Astrocyte (in vitro differentiated cells and primary cell): Measurements from ENCODE around the gene HM13. TPM values are rescaled to one million over a fixed set of nuclear protein-coding genes. Genes with fewer than 3 reads are reported as not detected.
A peak's percentile ranks its signal among the peaks of the same experiment; 100 is the strongest.

Source experiments
- DNase-seq: peaks from one replicate; pipeline ENCODE4 v3.0.0-alpha.2; 2010; ENCODE audit warnings: low read depth
- FAIRE-seq: peaks from 2 replicates; lab custom pipeline; 2011; peaks lifted over from hg19 to GRCh38; lab: Jason Lieb, UNC
- H2AFZ ChIP-seq: 2 replicates; pipeline ENCODE4 v1.6.0; 2012; ENCODE audit warnings: low read depth, low read length, inconsistent platforms
- H3K27ac ChIP-seq: 2 replicates; pipeline ENCODE4 v1.5.1; 2011; ENCODE audit warnings: low read depth, low read length, inconsistent platforms
- H3K27me3 ChIP-seq: 2 replicates; pipeline ENCODE4 v1.6.0; 2011; ENCODE audit warnings: low read length, inconsistent platforms; ENCODE audit not compliant: insufficient read depth
- H3K36me3 ChIP-seq: 2 replicates; pipeline ENCODE4 v1.5.1; 2011; ENCODE audit warnings: low read length, inconsistent platforms; ENCODE audit not compliant: insufficient read depth
- H3K4me1 ChIP-seq: 2 replicates; pipeline ENCODE4 v1.5.1; 2011; ENCODE audit warnings: low read length, inconsistent platforms; ENCODE audit not compliant: insufficient read depth
- H3K4me2 ChIP-seq: 2 replicates; pipeline ENCODE4 v1.6.0; 2012; ENCODE audit warnings: low read length, inconsistent platforms
- H3K4me3 ChIP-seq: 2 replicates; pipeline ENCODE4 v1.5.1; 2011; ENCODE audit warnings: low read depth, mild to moderate bottlenecking, low read length, inconsistent platforms; ENCODE audit not compliant: insufficient read depth
- H3K79me2 ChIP-seq: 2 replicates; pipeline ENCODE4 v1.6.0; 2012; ENCODE audit warnings: mild to moderate bottlenecking, low read length, inconsistent platforms; ENCODE audit not compliant: insufficient read depth
- H3K9ac ChIP-seq: 2 replicates; pipeline ENCODE4 v1.6.0; 2012; ENCODE audit warnings: mild to moderate bottlenecking, low read length, inconsistent platforms
- H3K9me3 ChIP-seq: 2 replicates; pipeline ENCODE4 v1.5.1; 2012; ENCODE audit warnings: low read depth, mild to moderate bottlenecking, low read length, inconsistent platforms; ENCODE audit not compliant: insufficient read depth
- H4K20me1 ChIP-seq: 2 replicates; pipeline ENCODE4 v1.6.0; 2012; ENCODE audit warnings: low read length, inconsistent platforms; ENCODE audit not compliant: insufficient read depth
- H3K27ac Mint-ChIP-seq: one replicate; pipeline ENCODE4 v1.8.0; 2021; ENCODE audit warnings: mild to moderate bottlenecking, mixed read lengths; ENCODE audit not compliant: unreplicated experiment
- H3K27me3 Mint-ChIP-seq: one replicate; pipeline ENCODE4 v1.8.0; 2021; ENCODE audit warnings: low read depth, mixed read lengths; ENCODE audit not compliant: unreplicated experiment
- H3K36me3 Mint-ChIP-seq: one replicate; pipeline ENCODE4 v1.8.0; 2021; ENCODE audit warnings: low read depth, mixed read lengths; ENCODE audit not compliant: unreplicated experiment
- H3K4me1 Mint-ChIP-seq: one replicate; pipeline ENCODE4 v1.8.0; 2021; ENCODE audit warnings: low read depth, mixed read lengths; ENCODE audit not compliant: unreplicated experiment
- H3K4me3 Mint-ChIP-seq: one replicate; pipeline ENCODE4 v1.8.0; 2021; ENCODE audit warnings: mild to moderate bottlenecking, moderate library complexity, mixed read lengths; ENCODE audit not compliant: unreplicated experiment
- H3K9me3 Mint-ChIP-seq: one replicate; pipeline ENCODE4 v1.8.0; 2021; ENCODE audit warnings: mild to moderate bottlenecking, mixed read lengths; ENCODE audit not compliant: unreplicated experiment
- EZH2 ChIP-seq: IDR thresholded peaks from 2 replicates; pipeline ENCODE4 v1.6.1; 2012; ENCODE audit warnings: mild to moderate bottlenecking, low read length, inconsistent platforms; ENCODE audit not compliant: insufficient read depth
- total RNA-seq: library from RNA; stranded (reverse); gene quantifications from 2 replicates; pipeline ENCODE4 v1.2.1, GENCODE V29; 2021
- TF ChIP-seq, protein P1 (sequence below): IDR thresholded peaks from 2 replicates; pipeline ENCODE4 v1.5.1; 2011; ENCODE audit warnings: low read depth, mild to moderate bottlenecking, inconsistent platforms, low read length, moderate library complexity; ENCODE audit not compliant: insufficient read depth

HM13 gene
- total RNA-seq, 1 donor from 2014 or later: 399 TPM

- Histone ChIP-seq H2AFZ (no peak overlapping the region), H3K36me3 (peaks cover 37% of the 10 kb centered on the region), H3K79me2 (peaks cover 3% of the 10 kb centered on the region), H3K4me1 (peaks cover 40% of the 10 kb centered on the region), H3K9ac (peak overlapping the region; percentile 82), H3K27ac (peak overlapping the region; percentile 96), H3K27me3 (no peaks in the 10 kb centered on the region), H3K4me3 (no peak overlapping the region), H3K4me2 (peak overlapping the region; percentile 74), H4K20me1 (peaks cover 18% of the 10 kb centered on the region), H3K9me3 (no peaks in the 10 kb centered on the region)
- no peak for TF ChIP-seq EZH2
- TF ChIP-seq, protein P1, sequence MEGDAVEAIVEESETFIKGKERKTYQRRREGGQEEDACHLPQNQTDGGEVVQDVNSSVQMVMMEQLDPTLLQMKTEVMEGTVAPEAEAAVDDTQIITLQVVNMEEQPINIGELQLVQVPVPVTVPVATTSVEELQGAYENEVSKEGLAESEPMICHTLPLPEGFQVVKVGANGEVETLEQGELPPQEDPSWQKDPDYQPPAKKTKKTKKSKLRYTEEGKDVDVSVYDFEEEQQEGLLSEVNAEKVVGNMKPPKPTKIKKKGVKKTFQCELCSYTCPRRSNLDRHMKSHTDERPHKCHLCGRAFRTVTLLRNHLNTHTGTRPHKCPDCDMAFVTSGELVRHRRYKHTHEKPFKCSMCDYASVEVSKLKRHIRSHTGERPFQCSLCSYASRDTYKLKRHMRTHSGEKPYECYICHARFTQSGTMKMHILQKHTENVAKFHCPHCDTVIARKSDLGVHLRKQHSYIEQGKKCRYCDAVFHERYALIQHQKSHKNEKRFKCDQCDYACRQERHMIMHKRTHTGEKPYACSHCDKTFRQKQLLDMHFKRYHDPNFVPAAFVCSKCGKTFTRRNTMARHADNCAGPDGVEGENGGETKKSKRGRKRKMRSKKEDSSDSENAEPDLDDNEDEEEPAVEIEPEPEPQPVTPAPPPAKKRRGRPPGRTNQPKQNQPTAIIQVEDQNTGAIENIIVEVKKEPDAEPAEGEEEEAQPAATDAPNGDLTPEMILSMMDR: no peak
- Mint-ChIP-seq H3K36me3 (peaks cover 53% of the 10 kb centered on the region), H3K9me3 (no peaks in the 10 kb centered on the region), H3K27me3 (no peaks in the 10 kb centered on the region), H3K27ac (peak overlapping the region; percentile 96), H3K4me1 (peaks cover 46% of the 10 kb centered on the region), H3K4me3 (no peak overlapping the region)
- FAIRE-seq (no peak), DNase-seq (peak; percentile 48)
These were observed 45.5 kb downstream of the HM13 start for GRCh38 chr20:31559704-31560093.

GRCh38 chr20:31560094-31560745, 46.0 kb downstream of the HM13 start:
- H3K4me1 Mint-ChIP-seq: peaks cover 43% of the 10 kb centered on the region
- H3K4me2 ChIP-seq: peak overlapping the region; percentile 74
- H3K79me2 ChIP-seq: peaks cover 3% of the 10 kb centered on the region
- FAIRE-seq (peak; percentile 62), DNase-seq (peak; percentile 66)
- H3K9ac ChIP-seq: peak overlapping the region; percentile 82
- H3K27me3 ChIP-seq: no peaks in the 10 kb centered on the region
- no peaks in the 10 kb centered on the region for H3K9me3 ChIP-seq
- TF ChIP-seq EZH2: no peak
- TF ChIP-seq, protein P1: peak; percentile 95
- H3K27ac ChIP-seq: peak overlapping the region; percentile 96
- H3K27me3 Mint-ChIP-seq: no peaks in the 10 kb centered on the region
- H3K9me3 Mint-ChIP-seq: no peaks in the 10 kb centered on the region
- H4K20me1 ChIP-seq: peaks cover 15% of the 10 kb centered on the region
- no peak overlapping the region for H3K4me3 Mint-ChIP-seq
- H3K4me3 ChIP-seq: no peak overlapping the region
- peaks cover 40% of the 10 kb centered on the region for H3K4me1 ChIP-seq
- peak overlapping the region; percentile 96 for H3K27ac Mint-ChIP-seq
- no peak overlapping the region for H2AFZ ChIP-seq
- peaks cover 48% of the 10 kb centered on the region for H3K36me3 Mint-ChIP-seq
- peaks cover 32% of the 10 kb centered on the region for H3K36me3 ChIP-seq
